Measurements from ENCODE around the gene XYLT1.
A peak's percentile ranks its signal among the peaks of the same experiment; 100 is the strongest.

The XYLT1 gene

DNA sequence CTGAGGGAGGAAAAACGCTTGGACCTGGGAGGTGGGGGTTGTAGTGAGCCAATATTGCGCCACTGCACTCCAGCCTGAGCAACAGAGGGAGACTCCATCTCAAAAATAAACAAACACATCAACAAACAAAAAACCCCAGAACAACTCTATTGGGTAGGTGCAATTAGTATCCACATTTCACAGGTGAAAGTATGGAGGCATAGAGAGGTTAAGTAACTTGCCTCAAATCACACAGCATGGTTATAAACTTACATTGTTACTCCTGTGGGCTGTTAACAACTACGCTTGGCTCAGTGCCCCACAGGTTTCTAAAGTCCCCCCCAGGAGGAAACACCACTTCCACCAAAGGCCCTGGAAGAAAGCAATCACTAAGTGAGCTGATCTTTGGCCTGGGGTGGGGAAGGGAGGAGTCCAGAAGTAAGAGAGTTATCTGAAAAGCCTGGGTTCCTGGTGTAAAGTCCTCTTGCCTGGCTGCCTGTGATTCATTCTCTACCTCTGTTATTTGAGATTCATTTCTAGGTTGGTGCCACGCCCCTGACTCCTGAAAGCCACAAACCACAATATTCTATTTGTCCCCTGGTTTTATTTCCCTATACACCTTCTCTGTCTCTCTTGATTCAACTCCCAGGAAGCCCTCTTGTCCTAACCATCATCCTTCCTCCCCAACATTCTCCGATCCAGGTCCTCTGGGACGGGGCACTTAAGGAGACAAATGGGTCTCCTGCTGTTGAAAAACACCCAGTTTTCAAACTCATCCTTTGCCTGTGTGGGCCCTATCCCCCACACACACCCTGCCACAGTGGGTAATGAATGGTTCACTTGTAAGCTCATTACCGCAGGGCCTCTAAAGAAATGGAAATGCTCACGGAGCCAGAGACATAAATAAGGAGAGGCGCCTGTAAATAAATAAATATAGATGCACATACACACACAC lies 195.4 kb downstream of the XYLT1 start:
- no peaks in the 10 kb centered on the region for H3K36me3 Mint-ChIP-seq (ENCODE audit: low read depth)
- H3K27me3 Mint-ChIP-seq (ENCODE audit: low read depth), result peaks cover 27% of the 10 kb centered on the region
- H3K4me1 Mint-ChIP-seq, result peaks cover 34% of the 10 kb centered on the region
- TF ChIP-seq, protein P1, sequence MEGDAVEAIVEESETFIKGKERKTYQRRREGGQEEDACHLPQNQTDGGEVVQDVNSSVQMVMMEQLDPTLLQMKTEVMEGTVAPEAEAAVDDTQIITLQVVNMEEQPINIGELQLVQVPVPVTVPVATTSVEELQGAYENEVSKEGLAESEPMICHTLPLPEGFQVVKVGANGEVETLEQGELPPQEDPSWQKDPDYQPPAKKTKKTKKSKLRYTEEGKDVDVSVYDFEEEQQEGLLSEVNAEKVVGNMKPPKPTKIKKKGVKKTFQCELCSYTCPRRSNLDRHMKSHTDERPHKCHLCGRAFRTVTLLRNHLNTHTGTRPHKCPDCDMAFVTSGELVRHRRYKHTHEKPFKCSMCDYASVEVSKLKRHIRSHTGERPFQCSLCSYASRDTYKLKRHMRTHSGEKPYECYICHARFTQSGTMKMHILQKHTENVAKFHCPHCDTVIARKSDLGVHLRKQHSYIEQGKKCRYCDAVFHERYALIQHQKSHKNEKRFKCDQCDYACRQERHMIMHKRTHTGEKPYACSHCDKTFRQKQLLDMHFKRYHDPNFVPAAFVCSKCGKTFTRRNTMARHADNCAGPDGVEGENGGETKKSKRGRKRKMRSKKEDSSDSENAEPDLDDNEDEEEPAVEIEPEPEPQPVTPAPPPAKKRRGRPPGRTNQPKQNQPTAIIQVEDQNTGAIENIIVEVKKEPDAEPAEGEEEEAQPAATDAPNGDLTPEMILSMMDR (IDR thresholded peaks at IDR 0.05; ENCODE audit: unreplicated experiment in 3 of 3), result no peak
- no peaks in the 10 kb centered on the region for H3K9me3 Mint-ChIP-seq
- H3K27ac Mint-ChIP-seq, result no peak overlapping the region
- peak overlapping the region in 1 of 3 experiments; percentile 40 for H3K4me3 Mint-ChIP-seq

DNA sequence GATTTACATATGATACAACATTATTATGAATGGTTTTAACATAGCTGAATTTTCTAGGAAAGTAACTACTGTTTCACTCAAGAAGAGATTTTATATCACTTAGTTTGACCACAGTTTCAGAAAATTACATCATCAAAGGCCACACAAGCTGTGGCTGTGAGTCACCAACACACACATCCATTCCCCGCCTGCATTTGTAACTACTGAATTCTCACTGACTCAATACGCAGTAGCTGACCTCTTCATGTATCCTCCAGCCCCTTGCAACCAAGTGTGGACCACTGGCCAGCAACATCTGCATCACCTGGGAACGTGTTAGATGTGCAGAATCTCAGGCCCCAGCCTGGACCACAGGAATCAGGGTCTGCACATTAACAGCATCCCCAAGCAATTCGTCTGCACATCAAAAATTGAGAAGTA lies 197.6 kb downstream of the XYLT1 start:
- H3K27me3 Mint-ChIP-seq (ENCODE audit: low read depth), result peaks cover 24% of the 10 kb centered on the region
- H3K4me3 Mint-ChIP-seq, result no peak overlapping the region
- H3K27ac Mint-ChIP-seq, result peak overlapping the region in 1 of 3 experiments; percentile 3

DNA sequence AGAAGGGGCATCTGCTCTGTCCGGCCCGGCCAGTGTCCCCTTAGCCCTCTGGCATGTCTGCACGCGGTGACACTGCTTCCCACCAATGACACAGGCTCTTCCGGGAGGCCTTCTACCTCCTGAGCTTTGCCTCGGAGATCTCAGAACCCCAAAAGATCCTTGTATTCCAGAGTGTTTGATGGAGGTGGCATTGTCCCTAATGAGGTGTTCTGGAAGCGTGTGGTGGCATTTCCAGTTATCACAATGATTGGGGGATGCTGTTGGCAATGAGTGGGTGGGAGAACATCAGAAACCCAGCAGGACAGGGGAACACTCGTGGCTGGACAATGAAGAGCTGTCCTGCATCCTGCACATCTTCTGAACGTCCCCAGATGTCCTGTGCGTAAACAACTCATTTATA lies 198.0 kb downstream of the XYLT1 start:
- Mint-ChIP-seq H3K36me3 (ENCODE audit: low read depth) (no peaks in the 10 kb centered on the region), H3K9me3 (no peaks in the 10 kb centered on the region), H3K4me3 (no peak overlapping the region), H3K27ac (no peak overlapping the region), H3K27me3 (ENCODE audit: low read depth) (peaks cover 20% of the 10 kb centered on the region), H3K4me1 (peaks cover 31% of the 10 kb centered on the region)
- TF ChIP-seq, protein P1 (IDR thresholded peaks at IDR 0.05; ENCODE audit: unreplicated experiment in 3 of 3), result no peak

More for the DNA sequence above, 197.6 kb downstream of the XYLT1 start:
- Mint-ChIP-seq H3K4me1 (peaks cover 31% of the 10 kb centered on the region), H3K36me3 (ENCODE audit: low read depth) (no peaks in the 10 kb centered on the region), H3K9me3 (no peaks in the 10 kb centered on the region)
- TF ChIP-seq, protein P1 (IDR thresholded peaks at IDR 0.05; ENCODE audit: unreplicated experiment in 3 of 3), result no peak

DNA sequence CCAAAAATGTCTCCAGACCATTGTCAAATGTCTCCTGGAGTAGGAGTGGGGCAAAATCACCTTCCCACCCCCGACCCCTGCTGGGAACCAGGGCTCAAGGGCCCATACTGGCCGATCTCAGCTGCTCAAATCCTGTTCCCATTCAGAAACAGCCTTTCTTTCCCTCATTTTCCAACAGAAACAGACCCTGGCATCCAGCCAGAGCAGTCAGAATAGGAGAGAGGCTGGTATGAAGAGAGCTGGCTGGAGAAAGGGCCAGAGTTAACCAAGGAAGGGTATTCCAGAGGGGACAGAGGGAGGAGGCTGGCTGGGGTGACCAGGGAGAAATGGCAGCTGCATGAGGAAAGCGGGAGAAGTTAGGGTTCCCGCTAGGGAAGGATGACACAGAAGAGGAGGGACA lies 199.1 kb downstream of the XYLT1 start:
- TF ChIP-seq, protein P1 (IDR thresholded peaks at IDR 0.05; ENCODE audit: unreplicated experiment in 3 of 3), result no peak
- Mint-ChIP-seq H3K27me3 (ENCODE audit: low read depth) (peaks cover 14% of the 10 kb centered on the region), H3K27ac (peak overlapping the region in 1 of 3 experiments; percentile 46), H3K9me3 (no peaks in the 10 kb centered on the region), H3K36me3 (ENCODE audit: low read depth) (no peaks in the 10 kb centered on the region), H3K4me1 (peaks cover 31% of the 10 kb centered on the region), H3K4me3 (no peak overlapping the region)

DNA sequence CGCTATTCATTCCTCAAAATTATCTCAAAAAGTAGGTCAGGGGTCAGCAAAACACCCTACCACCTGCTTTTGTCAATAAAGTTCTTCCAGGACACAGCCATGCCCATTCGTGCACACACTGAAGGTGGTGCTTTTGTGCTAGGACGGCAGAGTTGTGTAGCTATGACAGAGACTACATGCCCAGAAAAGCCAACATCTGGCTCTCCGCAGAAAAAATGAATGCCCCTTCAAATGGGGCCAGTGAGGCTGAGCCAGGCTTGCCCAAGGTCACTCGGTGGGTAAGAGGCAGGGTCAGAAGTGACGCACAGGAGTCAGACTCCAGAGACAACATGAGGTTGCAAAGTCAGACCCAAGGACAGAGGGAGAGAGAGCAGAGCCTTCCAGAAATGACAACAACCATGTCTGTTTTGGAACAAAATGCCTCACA lies 200.1 kb downstream of the XYLT1 start:
- Mint-ChIP-seq H3K4me3 (no peak overlapping the region), H3K27ac (peak overlapping the region in 1 of 3 experiments; percentile 18), H3K4me1 (peaks cover 29% of the 10 kb centered on the region), H3K27me3 (ENCODE audit: low read depth) (peaks cover 16% of the 10 kb centered on the region), H3K9me3 (no peaks in the 10 kb centered on the region), H3K36me3 (ENCODE audit: low read depth) (no peaks in the 10 kb centered on the region)
- TF ChIP-seq, protein P1 (IDR thresholded peaks at IDR 0.05; ENCODE audit: unreplicated experiment in 3 of 3), result no peak

Measured in nephron (organoid).